AG04449 (cell line): ENCODE results near the gene SEMA3C.
A peak's percentile ranks its signal among the peaks of the same experiment; 100 is the strongest.

Source experiments
- CTCF ChIA-PET: fragments of 350-600 bp; formaldehyde crosslinking; extraction: SDS; loops from one replicate; lab custom pipeline; 2021; ENCODE audit warnings: antibody characterized with exemption; lab: Yijun Ruan, JAX
- POLR2A ChIA-PET: fragments of 400-600, 350-600 bp; formaldehyde crosslinking; extraction: SDS; loops from one replicate; lab custom pipeline; 2020; ENCODE audit warnings: antibody characterized with exemption, inconsistent platforms; lab: Yijun Ruan, JAX
- DNase-seq: peaks from one replicate; pipeline ENCODE4 v3.0.0-alpha.2; 2010; ENCODE audit warnings: low read depth, low spot score
- H3K4me3 ChIP-seq: 2 replicates; pipeline ENCODE4 v1.5.1; 2011; ENCODE audit warnings: low read depth, mild to moderate bottlenecking, control low read depth, low read length
- TF ChIP-seq, protein P1 (sequence below): IDR thresholded peaks from one replicate; pipeline ENCODE4 v1.5.1; 2011; ENCODE audit warnings: mild to moderate bottlenecking, moderate library complexity, low read length, control low read depth, inconsistent platforms; ENCODE audit not compliant: insufficient read depth; ENCODE audit errors: missing control alignments

Gene SEMA3C

DNA sequence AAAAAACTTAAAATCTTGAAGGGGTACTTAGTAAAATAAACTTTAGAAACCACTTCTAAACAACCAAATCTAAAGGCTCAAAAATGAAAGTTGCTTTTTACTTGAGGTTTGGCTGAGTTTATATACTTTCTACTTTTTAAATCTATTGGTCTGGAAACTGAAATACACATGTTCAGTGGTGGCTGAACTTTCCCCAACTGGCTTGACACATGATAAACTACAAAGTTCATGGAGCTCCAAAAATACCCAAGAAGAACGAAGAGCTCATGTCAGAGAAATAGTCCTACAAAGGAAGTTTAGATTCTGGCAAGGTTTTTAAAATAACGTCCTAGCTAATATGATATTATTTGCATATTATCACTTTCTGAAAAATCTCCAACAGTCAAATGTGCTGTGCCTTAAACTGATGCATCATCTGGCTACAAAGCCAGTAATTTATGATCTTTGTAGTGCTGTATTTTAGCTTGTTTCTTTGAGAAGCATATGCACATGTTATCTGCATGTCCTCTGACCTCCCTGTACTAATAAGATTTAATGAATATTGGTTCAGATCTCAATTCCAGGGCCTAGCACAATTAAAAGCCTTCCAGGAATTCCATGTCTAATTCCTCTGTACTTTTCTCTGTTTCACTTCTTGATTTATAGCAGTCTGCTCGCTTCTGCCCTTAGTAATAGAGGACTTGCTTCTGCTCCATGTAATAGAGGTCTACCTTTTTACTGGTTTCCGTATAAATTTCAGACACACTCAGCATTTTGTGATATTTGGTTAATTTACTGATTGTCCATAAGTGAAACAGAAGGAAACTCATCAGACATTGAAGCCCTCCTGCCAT lies 28.2 kb downstream of the SEMA3C start:
- ChIA-PET CTCF (interaction anchor here (1.0 kb wide), 1 partner anchor 567 kb away, joined by 3 read pairs; no protein-coding TSS in a partner anchor), POLR2A (no interaction called here)
- TF ChIP-seq, protein P1, sequence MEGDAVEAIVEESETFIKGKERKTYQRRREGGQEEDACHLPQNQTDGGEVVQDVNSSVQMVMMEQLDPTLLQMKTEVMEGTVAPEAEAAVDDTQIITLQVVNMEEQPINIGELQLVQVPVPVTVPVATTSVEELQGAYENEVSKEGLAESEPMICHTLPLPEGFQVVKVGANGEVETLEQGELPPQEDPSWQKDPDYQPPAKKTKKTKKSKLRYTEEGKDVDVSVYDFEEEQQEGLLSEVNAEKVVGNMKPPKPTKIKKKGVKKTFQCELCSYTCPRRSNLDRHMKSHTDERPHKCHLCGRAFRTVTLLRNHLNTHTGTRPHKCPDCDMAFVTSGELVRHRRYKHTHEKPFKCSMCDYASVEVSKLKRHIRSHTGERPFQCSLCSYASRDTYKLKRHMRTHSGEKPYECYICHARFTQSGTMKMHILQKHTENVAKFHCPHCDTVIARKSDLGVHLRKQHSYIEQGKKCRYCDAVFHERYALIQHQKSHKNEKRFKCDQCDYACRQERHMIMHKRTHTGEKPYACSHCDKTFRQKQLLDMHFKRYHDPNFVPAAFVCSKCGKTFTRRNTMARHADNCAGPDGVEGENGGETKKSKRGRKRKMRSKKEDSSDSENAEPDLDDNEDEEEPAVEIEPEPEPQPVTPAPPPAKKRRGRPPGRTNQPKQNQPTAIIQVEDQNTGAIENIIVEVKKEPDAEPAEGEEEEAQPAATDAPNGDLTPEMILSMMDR, result no peak
- no peak overlapping the region for H3K4me3 ChIP-seq
- no peak for DNase-seq

DNA sequence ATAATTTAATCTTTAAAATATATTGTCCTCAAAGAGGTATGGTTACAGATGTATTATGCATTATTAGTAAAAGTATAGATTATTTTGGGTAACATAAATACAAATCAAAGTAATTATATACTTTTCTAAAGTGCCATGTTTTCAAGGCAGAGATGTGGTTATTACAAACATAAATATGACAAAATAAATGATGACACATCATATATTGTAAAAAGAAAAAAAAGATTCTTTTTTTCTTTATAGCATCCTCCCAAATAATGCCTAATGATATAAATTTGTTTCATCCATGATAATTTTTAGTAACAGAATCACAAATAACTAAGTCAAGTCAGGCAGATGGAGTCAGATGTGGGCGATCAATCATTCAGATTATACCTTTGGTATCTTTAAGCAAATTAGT lies 29.3 kb downstream of the SEMA3C start:
- POLR2A ChIA-PET, result no interaction called here
- CTCF ChIA-PET, result no interaction called here
- H3K4me3 ChIP-seq, result no peak overlapping the region
- DNase-seq, result no peak
- TF ChIP-seq, protein P1, result no peak

GRCh38 chr7:80885757-80886156 lies 33.1 kb downstream of the SEMA3C start:
- no peak overlapping the region for H3K4me3 ChIP-seq
- TF ChIP-seq, protein P1, result no peak
- no peak for DNase-seq
- CTCF ChIA-PET, result interaction anchor here (1.0 to 1.4 kb wide), 4 partner anchors 12 to 585 kb away, joined by 3 to 5 read pairs (median 3); no protein-coding TSS in a partner anchor
- POLR2A ChIA-PET, result interaction anchor here (1.1 kb wide), 1 partner anchor 90 kb away, joined by 5 read pairs; no protein-coding TSS in a partner anchor

DNA sequence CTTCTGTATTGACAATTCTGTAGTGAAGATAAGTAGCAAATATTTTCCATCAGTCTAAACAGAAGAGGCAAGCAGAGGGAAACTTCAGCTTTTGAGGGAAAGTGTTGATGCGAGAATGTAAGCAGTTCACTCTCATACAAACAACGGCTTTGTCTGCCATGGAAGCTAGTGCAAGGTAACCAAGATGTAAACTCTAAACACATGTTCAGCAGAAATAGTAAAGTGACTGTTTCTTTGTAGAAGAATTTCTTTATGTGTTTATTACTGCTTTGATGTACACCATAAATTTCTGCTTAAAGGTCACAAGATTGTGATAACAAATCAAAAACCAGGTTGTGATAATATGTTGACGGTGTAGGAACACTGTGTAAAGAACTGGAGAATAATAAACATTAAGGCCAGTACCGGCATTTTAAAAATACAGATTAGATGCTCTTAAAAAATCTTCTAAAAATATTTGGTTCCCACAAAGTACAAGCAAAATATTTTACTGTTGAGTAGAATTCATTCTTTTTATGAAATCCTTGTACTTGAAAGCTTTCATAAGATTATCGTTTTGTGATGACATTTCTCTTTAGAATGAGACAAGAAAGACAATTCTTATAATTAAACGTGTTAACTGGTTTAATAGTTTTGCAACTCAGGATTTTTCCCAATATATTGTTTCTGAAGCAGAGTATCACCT lies 34.2 kb downstream of the SEMA3C start:
- H3K4me3 ChIP-seq, result no peak overlapping the region
- DNase-seq, result no peak
- ChIA-PET CTCF (interaction anchor here (1.1 to 1.4 kb wide), 3 partner anchors 13 to 586 kb away, joined by 3 to 5 read pairs (median 3); no protein-coding TSS in a partner anchor), POLR2A (interaction anchor here (1.0 kb wide), 1 partner anchor 11 kb away, joined by 3 read pairs; no protein-coding TSS in a partner anchor)
- TF ChIP-seq, protein P1, result no peak

GRCh38 chr7:80883154-80884025 lies 35.5 kb downstream of the SEMA3C start:
- ChIA-PET POLR2A (interaction anchor here (1.0 kb wide), 1 partner anchor 12 kb away, joined by 3 read pairs; no protein-coding TSS in a partner anchor), CTCF (no interaction called here)
- DNase-seq, result peak; percentile 98
- H3K4me3 ChIP-seq, result no peak overlapping the region
- TF ChIP-seq, protein P1, result no peak
